Neural cell (in vitro differentiated cells): ENCODE results near the gene TGFBR3. TPM values are rescaled to one million over a fixed set of nuclear protein-coding genes. Genes with fewer than 3 reads are reported as not detected.

ENCODE experiments used
- H2AFZ ChIP-seq: fragments of 200-600, 300-800 bp; sonication (generic), shearing (Covaris generic); 2 replicates; pipeline ENCODE4 v1.6.0; 2014; ENCODE audit warnings: low read depth, mild to moderate bottlenecking, antibody characterized with exemption, low read length, moderate library complexity
- H3F3A ChIP-seq: fragments of 200-600 bp; shearing (Covaris generic); 2 replicates; pipeline ENCODE4 v1.6.1; 2016; ENCODE audit warnings: mild to moderate bottlenecking, moderate library complexity, mixed read lengths, antibody characterized with exemption, low read length; ENCODE audit not compliant: insufficient read depth, poor library complexity, severe bottlenecking
- H3K27ac ChIP-seq: fragments of 200-600, 300-800 bp; sonication (generic), shearing (Covaris generic); 2 replicates; pipeline ENCODE4 v1.5.1; 2014; ENCODE audit warnings: mild to moderate bottlenecking, low read length, moderate library complexity
- H3K27me3 ChIP-seq: fragments of 300-800, 200-600 bp; sonication (generic), shearing (Covaris generic); 2 replicates; pipeline ENCODE4 v1.6.0; 2014; ENCODE audit warnings: mild to moderate bottlenecking, low read depth, low read length, moderate library complexity; ENCODE audit not compliant: insufficient read depth
- H3K36me3 ChIP-seq: fragments of 300-800, 200-600 bp; sonication (generic), shearing (Covaris generic); 2 replicates; pipeline ENCODE4 v1.5.1; 2014; ENCODE audit warnings: mild to moderate bottlenecking, antibody characterized with exemption, low read length, moderate library complexity; ENCODE audit not compliant: insufficient read depth
- H3K4me2 ChIP-seq: fragments of 300-800, 200-600 bp; sonication (generic), shearing (Covaris generic); 2 replicates; pipeline ENCODE4 v1.6.0; 2014; ENCODE audit warnings: mild to moderate bottlenecking, low read length
- H3K4me3 ChIP-seq: fragments of 300-800, 200-600 bp; sonication (generic), shearing (Covaris generic); 2 replicates; pipeline ENCODE4 v1.5.1; 2014; ENCODE audit warnings: mild to moderate bottlenecking, low read length, moderate library complexity
- H3K79me2 ChIP-seq: fragments of 200-600 bp; shearing (Covaris generic); replicated peaks from 2 replicates; pipeline ENCODE4 v1.6.0; 2014; ENCODE audit warnings: mild to moderate bottlenecking, low read length, moderate library complexity; ENCODE audit not compliant: insufficient read depth
- H3K9ac ChIP-seq: fragments of 300-800, 200-600 bp; sonication (generic), shearing (Covaris generic); 2 replicates; pipeline ENCODE4 v1.6.1; 2016; ENCODE audit warnings: mild to moderate bottlenecking, low read length, mixed read lengths
- H3K9me2 ChIP-seq: fragments of 200-600 bp; shearing (Covaris generic); 2 replicates; pipeline ENCODE4 v1.6.1; 2016; ENCODE audit warnings: mild to moderate bottlenecking, low read length, mixed read lengths; ENCODE audit not compliant: insufficient read depth
- H3K9me3 ChIP-seq: fragments of 200-600, 300-800 bp; sonication (generic), shearing (Covaris generic); 2 replicates; pipeline ENCODE4 v1.6.1; 2016; ENCODE audit warnings: mild to moderate bottlenecking, mixed run types, low read length, moderate library complexity, mixed read lengths
- H4K20me1 ChIP-seq: fragments of 200-600 bp; shearing (Covaris generic); 2 replicates; pipeline ENCODE4 v1.6.1; 2016; ENCODE audit warnings: mild to moderate bottlenecking, mixed run types; ENCODE audit not compliant: insufficient read depth
- EP300 ChIP-seq: fragments of 450-650 bp; conservative IDR thresholded peaks from 2 replicates; pipeline ENCODE4 v1.6.1; 2014; ENCODE audit warnings: antibody characterized with exemption, mild to moderate bottlenecking, moderate library complexity; ENCODE audit not compliant: poor library complexity, severe bottlenecking
- EZH2 ChIP-seq: fragments of 200-600, 300-800 bp; shearing (Covaris generic), sonication (generic); IDR thresholded peaks from 2 replicates; pipeline ENCODE4 v1.6.1; 2014; ENCODE audit warnings: antibody characterized with exemption, low read length, borderline replicate concordance, mild to moderate bottlenecking; ENCODE audit not compliant: insufficient read depth, poor library complexity, severe bottlenecking
- MXI1 ChIP-seq: fragments of 450-650 bp; conservative IDR thresholded peaks from 2 replicates; pipeline ENCODE4 v1.6.1; 2014; ENCODE audit warnings: antibody characterized with exemption, mild to moderate bottlenecking; ENCODE audit not compliant: poor library complexity, severe bottlenecking
- POLR2AphosphoS5 ChIP-seq: IDR thresholded peaks from 2 replicates; pipeline ENCODE4 v1.6.1; 2012
- RAD21 ChIP-seq: fragments of 450-650 bp; conservative IDR thresholded peaks from 2 replicates; pipeline ENCODE4 v1.6.1; 2014; ENCODE audit warnings: antibody characterized with exemption, mild to moderate bottlenecking, moderate library complexity
- SMC3 ChIP-seq: fragments of 450-650 bp; conservative IDR thresholded peaks from 2 replicates; pipeline ENCODE4 v1.6.1; 2014; ENCODE audit warnings: antibody characterized with exemption, mild to moderate bottlenecking, moderate library complexity; ENCODE audit not compliant: poor library complexity
- TAF1 ChIP-seq: IDR thresholded peaks from 2 replicates; pipeline ENCODE4 v1.6.1; 2012; ENCODE audit warnings: low read depth
- polyA plus RNA-seq: library from polyadenylated mRNA; depleted of rRNA; stranded (reverse); fragments of >200 nt; gene quantifications from 2 replicates; pipeline ENCODE4 v1.2.3, GENCODE V29; 2014
- TF ChIP-seq, protein P1 (sequence below): IDR thresholded peaks from 2 replicates; pipeline ENCODE4 v1.6.1; 2012; ENCODE audit warnings: borderline replicate concordance
- TF ChIP-seq, protein P2 (sequence below): fragments of 450-650 bp; IDR thresholded peaks from 2 replicates; pipeline ENCODE4 v1.5.1; 2014; ENCODE audit warnings: antibody characterized with exemption, mild to moderate bottlenecking, moderate library complexity; ENCODE audit not compliant: poor library complexity, severe bottlenecking

TGFBR3 gene
- polyA plus RNA-seq, 1 donor from 2014 or later: 0.25 TPM

- no peak overlapping the region for H3K9ac ChIP-seq
- no peaks in the 10 kb centered on the region for H3K36me3 ChIP-seq
- no peak overlapping the region for H2AFZ ChIP-seq
- no peak overlapping the region for H3K4me3 ChIP-seq
- TF ChIP-seq SMC3: no peak
- TF ChIP-seq MXI1: no peak
- TF ChIP-seq POLR2AphosphoS5: no peak
- no peak for TF ChIP-seq TAF1
- no peak for TF ChIP-seq EZH2
- TF ChIP-seq RAD21: no peak
- TF ChIP-seq EP300: no peak
- TF ChIP-seq, protein P1, sequence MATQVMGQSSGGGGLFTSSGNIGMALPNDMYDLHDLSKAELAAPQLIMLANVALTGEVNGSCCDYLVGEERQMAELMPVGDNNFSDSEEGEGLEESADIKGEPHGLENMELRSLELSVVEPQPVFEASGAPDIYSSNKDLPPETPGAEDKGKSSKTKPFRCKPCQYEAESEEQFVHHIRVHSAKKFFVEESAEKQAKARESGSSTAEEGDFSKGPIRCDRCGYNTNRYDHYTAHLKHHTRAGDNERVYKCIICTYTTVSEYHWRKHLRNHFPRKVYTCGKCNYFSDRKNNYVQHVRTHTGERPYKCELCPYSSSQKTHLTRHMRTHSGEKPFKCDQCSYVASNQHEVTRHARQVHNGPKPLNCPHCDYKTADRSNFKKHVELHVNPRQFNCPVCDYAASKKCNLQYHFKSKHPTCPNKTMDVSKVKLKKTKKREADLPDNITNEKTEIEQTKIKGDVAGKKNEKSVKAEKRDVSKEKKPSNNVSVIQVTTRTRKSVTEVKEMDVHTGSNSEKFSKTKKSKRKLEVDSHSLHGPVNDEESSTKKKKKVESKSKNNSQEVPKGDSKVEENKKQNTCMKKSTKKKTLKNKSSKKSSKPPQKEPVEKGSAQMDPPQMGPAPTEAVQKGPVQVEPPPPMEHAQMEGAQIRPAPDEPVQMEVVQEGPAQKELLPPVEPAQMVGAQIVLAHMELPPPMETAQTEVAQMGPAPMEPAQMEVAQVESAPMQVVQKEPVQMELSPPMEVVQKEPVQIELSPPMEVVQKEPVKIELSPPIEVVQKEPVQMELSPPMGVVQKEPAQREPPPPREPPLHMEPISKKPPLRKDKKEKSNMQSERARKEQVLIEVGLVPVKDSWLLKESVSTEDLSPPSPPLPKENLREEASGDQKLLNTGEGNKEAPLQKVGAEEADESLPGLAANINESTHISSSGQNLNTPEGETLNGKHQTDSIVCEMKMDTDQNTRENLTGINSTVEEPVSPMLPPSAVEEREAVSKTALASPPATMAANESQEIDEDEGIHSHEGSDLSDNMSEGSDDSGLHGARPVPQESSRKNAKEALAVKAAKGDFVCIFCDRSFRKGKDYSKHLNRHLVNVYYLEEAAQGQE: no peak
- TF ChIP-seq, protein P2, sequence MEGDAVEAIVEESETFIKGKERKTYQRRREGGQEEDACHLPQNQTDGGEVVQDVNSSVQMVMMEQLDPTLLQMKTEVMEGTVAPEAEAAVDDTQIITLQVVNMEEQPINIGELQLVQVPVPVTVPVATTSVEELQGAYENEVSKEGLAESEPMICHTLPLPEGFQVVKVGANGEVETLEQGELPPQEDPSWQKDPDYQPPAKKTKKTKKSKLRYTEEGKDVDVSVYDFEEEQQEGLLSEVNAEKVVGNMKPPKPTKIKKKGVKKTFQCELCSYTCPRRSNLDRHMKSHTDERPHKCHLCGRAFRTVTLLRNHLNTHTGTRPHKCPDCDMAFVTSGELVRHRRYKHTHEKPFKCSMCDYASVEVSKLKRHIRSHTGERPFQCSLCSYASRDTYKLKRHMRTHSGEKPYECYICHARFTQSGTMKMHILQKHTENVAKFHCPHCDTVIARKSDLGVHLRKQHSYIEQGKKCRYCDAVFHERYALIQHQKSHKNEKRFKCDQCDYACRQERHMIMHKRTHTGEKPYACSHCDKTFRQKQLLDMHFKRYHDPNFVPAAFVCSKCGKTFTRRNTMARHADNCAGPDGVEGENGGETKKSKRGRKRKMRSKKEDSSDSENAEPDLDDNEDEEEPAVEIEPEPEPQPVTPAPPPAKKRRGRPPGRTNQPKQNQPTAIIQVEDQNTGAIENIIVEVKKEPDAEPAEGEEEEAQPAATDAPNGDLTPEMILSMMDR: no peak
- no peaks in the 10 kb centered on the region for H3K79me2 ChIP-seq
- no peak overlapping the region for H3K4me2 ChIP-seq
- H4K20me1 ChIP-seq: no peaks in the 10 kb centered on the region
- H3K9me3 ChIP-seq: no peaks in the 10 kb centered on the region
- H3K27ac ChIP-seq: no peak overlapping the region
- no peaks in the 10 kb centered on the region for H3K27me3 ChIP-seq
- H3K9me2 ChIP-seq: no peaks in the 10 kb centered on the region
- H3F3A ChIP-seq: no peaks in the 10 kb centered on the region
Observed at GRCh38 chr1:91851130-91852010, 34.6 kb downstream of the TGFBR3 start.

DNA sequence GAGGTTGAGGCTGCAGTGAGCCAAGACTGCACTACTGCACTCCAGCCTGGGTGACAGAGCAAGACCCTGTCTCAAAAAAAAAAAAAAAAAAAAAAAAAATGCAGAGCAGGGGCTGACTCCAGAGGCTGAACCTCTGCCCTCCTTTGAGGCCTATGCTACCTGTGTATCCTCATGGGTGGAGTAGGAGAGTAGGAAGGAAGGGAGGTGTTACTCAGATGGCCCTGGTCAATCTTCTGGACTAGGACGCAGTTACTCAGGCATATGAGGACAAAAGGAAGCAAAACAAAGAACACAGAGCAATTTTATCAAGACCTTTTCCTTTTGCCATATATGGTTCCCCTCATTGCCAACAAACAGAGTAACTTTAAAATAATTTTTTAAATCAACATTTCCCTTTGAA lies 35.2 kb downstream of the TGFBR3 start:
- no peaks in the 10 kb centered on the region for H3K27me3 ChIP-seq
- TF ChIP-seq, protein P2: no peak
- TF ChIP-seq MXI1 (no peak), RAD21 (no peak), TAF1 (no peak), EP300 (no peak), POLR2AphosphoS5 (no peak), SMC3 (no peak), EZH2 (no peak)
- TF ChIP-seq, protein P1: no peak
- H4K20me1 ChIP-seq: no peaks in the 10 kb centered on the region
- H3K36me3 ChIP-seq: no peaks in the 10 kb centered on the region
- H3K4me3 ChIP-seq: no peak overlapping the region
- no peak overlapping the region for H3K9ac ChIP-seq
- H3K4me2 ChIP-seq: no peak overlapping the region
- no peaks in the 10 kb centered on the region for H3K9me3 ChIP-seq
- H3K27ac ChIP-seq: no peak overlapping the region
- no peaks in the 10 kb centered on the region for H3K79me2 ChIP-seq
- no peaks in the 10 kb centered on the region for H3K9me2 ChIP-seq
- no peak overlapping the region for H2AFZ ChIP-seq
- H3F3A ChIP-seq: no peaks in the 10 kb centered on the region
